Vagina (tissue), 2 donors: ENCODE data around the gene UCHL1.

Experiments used
- POLR2A ChIP-seq, 2 donors: fragments of 450-650 bp; IDR thresholded peaks; one replicate each; pipeline ENCODE4 v1.6.1; 2017; ENCODE audit warnings: antibody characterized with exemption in 2 of 2, mild to moderate bottlenecking in 2 of 2, moderate library complexity in 2 of 2
- POLR2AphosphoS5 ChIP-seq, 2 donors: sonication (generic); formaldehyde crosslinking; IDR thresholded peaks; one replicate each; pipeline ENCODE4 v1.9.0; 2017; ENCODE audit warnings: antibody characterized with exemption in 2 of 2, mild to moderate bottlenecking in 2 of 2, low read depth in 1 of 2; ENCODE audit not compliant: insufficient read depth in 1 of 2
- TF ChIP-seq, protein P1 (sequence below), 3 experiments: fragments of 450-650 bp in 2 of 3; fragments of 200-600 bp in 1 of 3; sonication (generic) in 1 of 3; IDR thresholded peaks; one replicate each; pipeline ENCODE4 v1.5.1; 2017 to 2019; ENCODE audit warnings: antibody characterized with exemption in 3 of 3, mild to moderate bottlenecking in 2 of 3, moderate library complexity in 2 of 3

DNA sequence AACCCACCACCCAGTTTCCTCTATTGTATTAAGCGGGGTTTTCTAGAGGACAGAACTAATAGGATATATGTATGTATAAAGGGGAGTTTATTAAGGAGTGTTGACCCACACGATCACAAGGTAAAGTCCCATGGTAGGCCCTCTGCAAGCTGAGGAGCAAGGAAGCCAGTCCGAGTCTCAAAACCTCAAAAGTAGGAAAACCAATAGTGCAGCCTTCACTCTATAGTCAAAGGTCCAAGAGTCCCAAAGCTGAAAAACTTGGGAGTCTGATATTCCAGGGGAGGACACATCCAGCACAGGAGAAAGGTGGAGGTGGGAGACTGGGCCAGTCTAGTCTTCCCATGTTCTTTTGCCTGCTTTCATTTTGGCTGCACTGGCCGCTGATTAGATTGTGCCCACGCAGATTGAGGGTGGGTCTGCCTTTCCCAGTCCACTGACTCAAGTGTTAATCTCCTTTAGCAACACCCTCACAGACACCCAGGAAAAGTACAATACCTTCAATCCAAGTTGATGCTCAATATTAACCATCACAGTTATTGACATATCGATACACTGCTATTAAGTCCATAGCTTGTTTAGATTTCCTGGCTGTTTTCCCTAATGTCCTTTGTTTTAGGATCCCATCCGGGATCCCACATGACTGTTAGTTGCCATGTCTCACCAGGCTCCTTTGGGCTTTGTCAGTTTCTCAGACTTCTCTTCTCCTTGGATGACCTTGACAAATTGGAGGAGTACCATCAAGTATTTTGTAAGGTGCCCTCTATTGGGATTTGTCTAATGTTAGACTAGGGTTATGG lies 12.2 kb downstream of the UCHL1 start:
- TF ChIP-seq POLR2A (IDR thresholded peaks at IDR 0.05) = no peak
- TF ChIP-seq, protein P1, sequence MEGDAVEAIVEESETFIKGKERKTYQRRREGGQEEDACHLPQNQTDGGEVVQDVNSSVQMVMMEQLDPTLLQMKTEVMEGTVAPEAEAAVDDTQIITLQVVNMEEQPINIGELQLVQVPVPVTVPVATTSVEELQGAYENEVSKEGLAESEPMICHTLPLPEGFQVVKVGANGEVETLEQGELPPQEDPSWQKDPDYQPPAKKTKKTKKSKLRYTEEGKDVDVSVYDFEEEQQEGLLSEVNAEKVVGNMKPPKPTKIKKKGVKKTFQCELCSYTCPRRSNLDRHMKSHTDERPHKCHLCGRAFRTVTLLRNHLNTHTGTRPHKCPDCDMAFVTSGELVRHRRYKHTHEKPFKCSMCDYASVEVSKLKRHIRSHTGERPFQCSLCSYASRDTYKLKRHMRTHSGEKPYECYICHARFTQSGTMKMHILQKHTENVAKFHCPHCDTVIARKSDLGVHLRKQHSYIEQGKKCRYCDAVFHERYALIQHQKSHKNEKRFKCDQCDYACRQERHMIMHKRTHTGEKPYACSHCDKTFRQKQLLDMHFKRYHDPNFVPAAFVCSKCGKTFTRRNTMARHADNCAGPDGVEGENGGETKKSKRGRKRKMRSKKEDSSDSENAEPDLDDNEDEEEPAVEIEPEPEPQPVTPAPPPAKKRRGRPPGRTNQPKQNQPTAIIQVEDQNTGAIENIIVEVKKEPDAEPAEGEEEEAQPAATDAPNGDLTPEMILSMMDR (IDR thresholded peaks at IDR 0.05) = no peak
- no peak for TF ChIP-seq POLR2AphosphoS5 (IDR thresholded peaks at IDR 0.05; ENCODE audit: insufficient read depth in 1 of 2, low read depth in 1 of 2)
